Measurements from ENCODE around the gene ITCH.

The ITCH gene

DNA sequence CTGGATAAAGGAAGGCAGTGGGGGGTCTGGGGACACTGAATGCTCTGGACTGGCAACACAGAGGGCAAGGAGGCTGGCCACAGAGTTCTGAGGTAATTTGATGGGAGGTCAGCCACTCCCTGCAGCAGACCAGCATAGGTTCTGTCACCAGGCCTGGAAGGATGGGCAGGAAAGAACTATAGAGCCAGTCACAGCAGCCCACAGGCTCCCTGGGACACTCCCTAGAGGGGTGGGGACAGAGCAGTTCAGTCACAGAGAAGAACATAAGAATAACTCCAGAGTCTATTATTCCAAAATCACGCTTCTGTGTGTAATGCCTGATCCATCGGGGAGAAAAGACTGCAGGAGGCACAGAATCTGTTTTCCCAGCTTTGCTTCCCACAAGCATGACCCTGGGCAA lies 172.8 kb downstream of the ITCH start:
- no peak for DNase-seq

DNA sequence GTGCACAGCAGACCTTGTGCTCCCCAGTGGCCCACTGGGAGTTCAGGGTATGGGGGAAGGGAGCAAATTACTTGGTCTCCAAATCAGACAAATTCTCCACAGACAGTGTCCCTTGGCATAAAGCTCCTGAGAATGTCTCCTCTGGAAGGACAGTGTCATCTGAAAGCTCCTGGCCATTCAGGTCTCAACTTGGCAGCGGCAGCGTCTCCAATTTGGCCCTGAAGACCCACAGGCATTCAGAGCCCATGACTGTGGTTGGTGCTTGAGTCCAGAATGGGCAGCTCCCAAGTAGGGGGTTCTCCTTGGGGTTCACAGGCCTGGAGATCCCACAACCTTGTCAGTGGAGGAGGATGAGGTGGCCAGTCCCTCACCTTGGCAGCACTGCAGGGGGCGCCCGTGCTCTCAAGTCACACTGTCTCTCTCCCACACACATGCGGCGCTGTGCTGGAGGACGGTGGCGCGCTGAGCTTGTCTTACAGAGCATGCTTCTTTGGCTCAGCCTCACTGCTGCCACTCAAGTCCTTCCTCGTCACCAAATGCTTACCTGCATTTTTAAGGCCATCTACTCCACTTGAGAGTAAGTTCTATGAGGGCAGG lies 173.8 kb downstream of the ITCH start:
- DNase-seq = peak; percentile 29

DNA sequence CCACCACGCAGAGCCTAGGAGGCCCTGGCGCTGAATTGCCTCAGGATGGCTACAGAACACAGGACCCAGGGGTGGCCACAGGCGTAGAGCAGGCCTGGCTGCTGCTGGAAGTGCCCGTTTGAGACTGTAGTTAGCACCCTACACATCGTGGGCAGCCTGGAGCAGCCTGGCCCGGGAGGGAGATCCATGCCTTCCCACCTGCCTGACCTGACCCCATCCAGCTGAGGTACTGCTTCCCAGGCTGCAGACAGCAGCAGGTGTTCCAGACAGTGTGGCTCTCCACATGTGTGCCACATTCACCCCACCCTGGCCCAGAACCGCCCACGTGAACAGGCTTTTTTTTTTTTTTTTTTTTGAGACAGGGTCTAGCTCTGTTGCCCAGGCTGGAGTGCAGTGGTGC lies 174.6 kb downstream of the ITCH start:
- DNase-seq = no peak

DNA sequence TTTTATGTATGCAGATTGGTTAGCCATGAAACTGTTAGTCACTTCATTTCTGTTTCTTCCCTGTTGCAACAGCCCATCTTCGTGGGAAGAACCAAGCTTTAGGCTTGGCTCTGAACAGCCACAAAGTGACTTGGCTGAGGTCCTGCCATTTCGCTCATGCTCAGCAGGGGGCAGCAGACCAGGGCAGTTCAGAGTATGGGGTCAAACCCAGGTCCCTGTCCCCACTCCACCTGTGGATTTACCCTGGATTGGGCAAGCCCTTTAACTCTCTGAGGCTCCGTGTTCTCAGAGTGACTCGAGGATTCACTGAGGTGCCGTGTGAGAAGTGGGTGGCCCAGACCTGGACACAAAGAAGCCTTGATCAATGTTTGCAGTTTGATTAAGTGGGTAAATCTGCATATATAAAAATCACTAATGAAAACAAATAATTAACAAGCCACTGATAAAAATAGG lies 175.6 kb downstream of the ITCH start:
- peak; percentile 28 for DNase-seq

DNA sequence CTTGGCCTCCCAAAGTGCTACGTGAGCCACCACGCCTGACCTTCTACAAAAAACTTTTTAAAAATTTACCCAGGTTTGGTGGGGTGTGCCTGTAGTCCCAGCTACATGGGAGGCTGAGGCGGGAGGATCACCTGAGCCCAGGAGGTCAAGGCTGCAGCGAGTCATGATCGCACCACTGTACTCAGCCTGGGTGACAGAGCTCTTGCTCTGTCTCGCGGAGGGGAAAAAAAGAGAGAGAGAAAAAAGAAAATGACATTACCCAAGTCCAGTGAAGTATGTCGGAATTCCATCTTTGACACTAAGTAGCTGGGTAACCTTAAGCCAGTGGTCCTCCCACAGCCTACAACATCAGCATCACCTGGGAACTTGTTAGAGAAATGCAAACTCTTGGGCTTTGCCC lies 176.7 kb downstream of the ITCH start:
- DNase-seq = no peak

DNA sequence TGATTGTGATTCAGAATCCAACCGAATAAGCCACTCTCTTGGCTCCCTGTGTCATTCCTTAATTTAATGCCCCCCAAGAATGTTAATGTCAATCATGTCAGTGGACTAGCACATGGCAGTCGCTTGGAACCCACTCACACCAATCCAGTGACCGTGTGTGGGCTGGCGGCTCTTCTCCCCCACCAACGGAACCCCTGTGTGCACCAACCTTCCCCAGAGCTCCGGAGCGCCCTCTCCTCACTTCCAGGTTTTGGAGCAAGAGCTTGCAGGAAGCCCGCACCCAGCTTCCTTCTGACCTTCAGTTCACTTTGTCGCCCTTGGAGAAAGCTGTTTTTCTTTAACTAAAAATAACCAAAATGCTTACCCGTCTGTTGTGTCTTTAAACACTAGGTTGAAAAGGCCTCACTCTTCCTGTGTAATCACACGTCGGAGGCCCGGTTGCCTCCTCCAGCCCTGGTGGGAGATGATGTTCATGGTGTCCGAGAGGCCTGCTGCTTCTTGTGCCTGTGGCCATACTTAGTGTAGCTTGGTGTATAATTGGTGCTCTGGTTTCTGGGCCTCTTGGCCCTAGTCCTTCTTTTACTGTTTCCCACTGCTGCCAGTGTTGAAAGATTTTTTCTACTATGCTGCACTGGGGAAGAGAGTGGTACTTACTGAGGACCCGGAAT lies 177.7 kb downstream of the ITCH start:
- DNase-seq = no peak

DNA sequence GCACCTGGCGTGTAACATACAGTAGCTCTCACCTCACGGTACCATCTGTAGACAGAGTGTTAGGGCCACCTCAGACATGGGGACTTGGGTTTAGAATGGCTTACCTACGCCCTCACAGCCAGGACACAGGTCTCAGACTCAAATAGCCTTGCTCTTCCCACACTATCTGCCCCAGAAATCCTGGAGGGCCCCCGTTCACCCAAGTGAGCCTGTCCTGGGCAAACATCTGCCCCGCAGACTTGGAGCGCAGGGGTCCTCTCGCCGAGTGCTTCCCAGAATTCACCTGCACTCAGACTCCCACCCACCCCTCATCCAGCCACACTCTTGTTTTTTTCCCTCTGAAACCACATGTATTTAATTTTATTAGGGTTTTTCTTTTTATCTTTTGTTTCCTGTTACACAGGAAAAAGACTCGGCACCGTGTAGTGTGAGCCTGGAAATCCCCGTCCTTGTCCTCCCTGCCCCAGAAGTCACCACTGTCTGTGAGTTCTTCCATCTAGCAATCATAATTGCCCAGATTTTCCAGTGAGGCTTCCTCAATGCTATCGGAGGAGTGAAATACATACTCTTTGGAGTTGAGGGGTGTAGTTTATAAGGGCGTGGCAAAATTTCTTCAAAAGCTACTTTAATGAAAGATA lies 178.3 kb downstream of the ITCH start:
- no peak for DNase-seq

DNA sequence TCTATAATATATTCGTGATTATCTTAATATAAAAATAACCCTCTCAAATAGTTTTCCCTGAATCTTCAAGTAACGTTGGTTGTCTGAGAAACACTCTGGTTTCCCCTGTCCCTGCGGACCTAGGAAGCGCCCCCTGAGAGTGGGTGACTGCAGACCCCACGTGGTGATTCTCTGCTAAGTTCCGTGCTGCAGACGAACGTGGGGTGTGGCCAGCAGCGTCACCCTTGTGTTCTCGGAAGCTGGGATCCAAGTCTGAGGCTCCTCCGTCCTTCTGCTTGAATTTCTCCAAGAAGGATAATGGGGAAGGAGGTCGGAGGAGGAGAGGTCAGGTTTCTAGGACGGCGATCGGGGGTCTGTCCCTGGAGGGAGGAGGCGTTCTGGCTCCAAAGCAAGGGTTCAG lies 178.8 kb downstream of the ITCH start:
- DNase-seq = no peak

DNA sequence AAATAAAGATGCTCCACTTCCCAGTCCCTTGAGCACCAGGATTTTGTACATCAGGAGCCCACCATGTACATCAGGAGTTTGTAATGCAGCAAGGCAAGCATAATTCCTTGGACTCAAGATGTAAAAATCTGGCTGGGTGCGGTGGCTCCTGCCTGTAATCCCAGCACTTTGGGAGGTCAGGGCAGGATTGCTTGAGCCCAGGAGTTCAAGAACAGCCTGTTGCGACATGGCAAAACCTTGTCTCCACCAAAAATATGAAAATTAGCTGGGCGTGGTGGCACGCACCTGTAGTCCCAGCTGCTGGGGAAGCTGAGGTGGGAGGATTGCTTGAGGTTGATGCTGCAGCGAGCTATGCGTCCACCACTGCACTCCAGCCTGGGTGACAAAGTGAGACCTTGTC lies 179.4 kb downstream of the ITCH start:
- no peak for DNase-seq

DNA sequence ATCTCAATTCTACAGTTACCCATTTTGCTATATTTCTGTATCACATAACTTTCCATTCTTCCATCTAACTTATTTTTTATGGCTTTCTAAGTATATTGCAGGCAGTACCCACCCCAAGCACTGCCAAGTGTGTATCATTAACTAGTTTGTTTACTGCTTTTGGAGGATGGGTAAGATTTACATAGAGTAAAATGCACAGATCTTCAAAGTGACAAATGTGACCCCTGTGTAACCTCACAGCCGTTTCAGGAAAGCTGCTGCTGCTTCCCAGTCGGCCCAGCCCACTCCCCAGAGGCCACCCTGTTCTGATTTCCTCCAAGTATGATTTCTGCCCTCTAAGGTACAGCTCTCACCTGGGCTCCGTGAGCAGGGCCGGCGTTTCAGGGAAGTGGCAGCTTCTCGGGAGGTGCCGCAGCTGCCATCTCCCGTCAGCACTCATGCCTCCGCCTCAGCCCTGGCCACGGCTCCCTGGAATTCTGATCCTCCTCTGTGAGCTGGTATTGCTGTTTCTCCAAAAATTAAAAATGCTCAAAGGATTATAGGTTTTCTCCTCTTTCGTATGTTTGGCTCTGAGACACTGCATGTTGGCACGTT lies 180.5 kb downstream of the ITCH start:
- no peak for DNase-seq

DNA sequence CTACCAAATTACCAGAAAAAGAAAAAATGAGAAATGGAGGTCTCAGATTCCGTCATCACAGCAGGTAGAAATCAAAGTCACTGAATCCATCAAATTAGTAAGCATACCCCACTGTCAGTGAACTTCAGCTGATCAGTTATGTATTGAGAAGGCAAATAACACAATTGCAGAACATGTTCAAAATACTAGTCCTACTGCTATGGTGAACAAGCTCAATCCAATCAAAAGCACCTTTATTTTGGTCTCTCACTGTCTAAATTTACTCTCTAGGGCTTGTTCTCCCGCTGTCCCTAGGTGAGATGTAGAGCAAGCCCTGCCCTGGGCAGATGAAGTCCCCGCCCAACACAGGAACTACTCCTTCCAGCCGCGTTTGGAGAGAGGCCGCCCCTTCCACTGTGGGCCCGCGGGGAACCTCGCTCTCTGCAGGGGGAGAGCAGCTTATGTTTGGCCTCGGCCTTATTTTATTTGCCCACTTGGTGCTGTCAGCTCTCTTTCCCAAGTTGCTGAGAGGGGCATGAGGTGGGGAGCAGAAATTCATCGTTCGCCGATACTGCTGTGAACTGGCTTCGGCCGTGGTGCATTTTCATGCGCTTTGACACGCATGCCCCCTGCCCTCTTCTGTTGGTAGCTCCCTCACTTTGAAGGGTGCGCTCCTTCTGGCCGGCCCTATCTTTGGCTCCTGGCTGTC lies 181.2 kb downstream of the ITCH start:
- no peak for DNase-seq

DNA sequence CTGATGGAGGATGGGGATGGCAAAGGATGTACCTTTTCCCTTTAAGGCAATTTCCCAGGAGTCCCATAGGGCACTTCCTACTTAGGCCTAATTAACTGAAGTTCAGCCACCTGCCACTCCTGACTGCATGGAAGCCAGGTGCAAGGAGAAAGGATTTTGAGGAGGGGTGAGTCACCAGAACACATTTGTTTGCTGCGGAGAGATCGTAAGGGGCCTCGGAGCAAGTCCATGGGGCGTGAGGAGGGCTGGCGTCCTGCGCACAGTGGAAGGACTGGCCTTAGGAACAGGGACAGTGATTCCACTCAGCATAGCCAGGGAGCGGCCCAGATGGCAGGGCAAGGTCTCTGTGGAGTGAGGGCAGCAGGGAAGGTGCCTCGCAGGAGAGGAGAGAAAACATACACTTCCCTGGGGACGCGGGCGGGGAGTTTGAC lies 183.7 kb downstream of the ITCH start:
- DNase-seq = no peak

DNA sequence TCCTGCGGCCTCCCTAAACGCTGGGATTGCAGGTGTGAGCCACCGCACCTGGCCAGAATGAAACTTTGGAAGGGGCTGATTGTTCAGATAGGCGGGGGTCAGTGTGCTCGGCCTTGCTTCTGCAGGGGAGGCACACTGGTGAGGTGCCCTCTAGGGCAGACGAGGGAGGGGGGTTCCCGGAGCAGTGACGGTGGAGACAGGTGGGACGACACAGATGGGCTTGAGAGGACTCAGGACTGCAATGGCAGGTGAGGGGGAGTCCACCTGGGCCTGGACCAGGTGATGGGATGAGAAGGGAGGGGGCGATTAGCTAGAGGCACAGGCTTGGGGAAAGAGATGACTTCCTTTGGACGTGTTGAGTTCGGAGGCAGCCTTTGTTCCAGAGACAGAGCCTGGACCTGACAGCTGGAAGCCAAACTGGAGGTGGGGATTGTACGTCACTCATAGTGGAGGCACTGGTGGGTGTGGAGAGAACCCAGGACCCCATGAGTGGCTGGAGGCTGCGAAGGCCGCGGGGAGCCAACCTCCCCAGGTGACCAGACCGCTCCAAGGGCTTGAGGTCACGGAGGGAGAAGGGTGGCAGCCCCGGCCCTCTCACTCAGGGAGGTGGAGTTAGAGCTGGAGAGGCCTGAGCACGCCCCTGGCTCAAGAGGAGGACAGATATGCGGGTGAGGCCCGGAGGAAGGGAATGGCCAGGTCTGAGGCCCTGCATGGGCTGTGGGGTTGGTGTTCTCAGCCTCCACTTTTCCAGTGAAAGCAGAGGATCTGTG lies 185.0 kb downstream of the ITCH start:
- DNase-seq = no peak

DNA sequence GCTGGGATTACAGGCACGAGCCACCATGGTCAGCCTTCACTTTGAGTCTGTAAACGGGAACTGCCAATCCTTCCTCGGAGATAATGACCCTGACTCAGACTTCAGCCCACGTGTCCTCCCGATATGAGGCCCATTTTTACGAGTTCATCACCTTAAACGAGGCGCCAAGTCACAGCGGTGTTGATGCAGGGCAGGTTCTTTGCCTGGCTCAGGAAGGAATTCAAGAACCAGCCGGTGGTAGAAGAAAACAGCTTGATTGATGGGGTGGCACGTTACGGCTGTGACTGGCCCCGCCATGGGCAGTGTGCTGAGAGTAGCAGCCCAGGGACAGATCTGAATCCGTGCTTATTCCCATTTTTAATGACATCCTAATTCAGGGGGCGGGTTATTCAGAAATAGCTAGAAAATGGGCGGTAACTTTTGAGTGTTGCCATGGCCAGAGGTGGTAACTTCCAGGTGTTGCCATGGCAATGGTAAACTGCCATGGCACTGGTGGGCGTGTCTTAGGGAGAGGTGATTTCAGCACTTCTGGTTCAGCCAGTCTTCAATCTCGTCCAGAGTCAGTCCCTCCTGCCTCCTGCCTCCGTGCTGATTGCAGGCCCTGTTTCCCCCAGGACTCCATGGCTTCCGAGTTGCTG lies 186.3 kb downstream of the ITCH start:
- no peak for DNase-seq

DNA sequence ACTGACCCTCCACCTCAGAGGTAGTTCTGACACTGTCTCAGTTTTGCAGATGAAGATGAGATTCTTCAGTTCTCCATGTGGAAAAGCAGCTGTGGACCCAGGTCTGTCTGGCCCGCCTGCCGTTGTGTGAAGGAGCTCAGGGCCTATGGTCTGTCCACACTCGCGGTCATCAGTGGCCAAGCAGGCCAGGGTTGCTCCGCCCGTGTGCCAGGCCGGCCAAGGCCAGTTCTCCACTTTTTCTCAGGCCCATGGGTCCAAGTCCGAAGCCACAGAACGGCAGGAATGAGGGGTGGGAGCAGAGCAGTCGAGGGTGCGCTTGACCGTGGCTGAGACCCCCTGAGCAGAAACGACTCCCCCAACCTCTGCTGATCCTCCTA lies 186.8 kb downstream of the ITCH start:
- DNase-seq = no peak

DNA sequence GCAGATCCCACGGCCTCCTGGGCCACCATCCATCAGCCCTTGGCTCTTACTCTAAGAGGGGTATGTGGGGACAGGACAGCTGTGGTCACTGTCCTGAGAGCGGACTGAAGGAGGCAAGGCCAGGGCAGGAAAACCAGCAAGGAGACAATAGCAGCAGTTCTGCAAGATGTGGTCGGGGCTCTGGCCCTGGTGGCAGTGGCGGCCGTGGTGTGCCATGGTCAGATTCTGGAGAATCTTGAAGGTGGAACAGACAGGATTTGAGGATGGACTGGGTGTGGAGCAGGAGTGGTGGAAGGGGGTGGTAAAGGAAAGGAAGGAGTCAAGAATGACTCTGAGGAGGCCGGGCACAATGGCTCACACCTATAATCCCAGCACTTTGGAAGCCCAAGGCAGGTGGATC lies 189.5 kb downstream of the ITCH start:
- no peak for DNase-seq

DNA sequence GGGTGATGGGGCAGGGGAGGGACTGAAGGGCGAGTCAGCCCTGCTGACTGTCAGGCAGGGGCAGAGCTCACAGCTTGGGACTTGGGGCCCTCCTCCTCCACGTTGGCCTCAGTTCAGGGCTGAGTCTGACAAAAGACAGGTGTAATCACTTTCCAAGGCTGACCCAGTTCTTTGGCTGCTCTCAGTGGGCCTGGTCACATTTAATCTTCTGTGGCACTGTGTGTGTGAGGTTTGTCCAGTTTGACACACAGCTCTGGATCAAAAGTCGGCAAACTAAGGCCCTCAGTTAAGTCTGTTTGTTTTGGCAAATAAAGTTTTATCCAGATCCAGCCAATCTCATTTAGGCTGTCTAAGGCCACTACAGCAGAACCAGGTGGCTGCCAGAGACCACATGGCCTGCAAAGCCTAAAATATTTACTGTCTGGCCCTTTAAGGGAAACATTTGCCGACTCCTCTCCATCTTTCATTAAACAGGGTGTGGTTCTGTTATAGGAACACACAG lies 190.3 kb downstream of the ITCH start:
- no peak for DNase-seq

DNA sequence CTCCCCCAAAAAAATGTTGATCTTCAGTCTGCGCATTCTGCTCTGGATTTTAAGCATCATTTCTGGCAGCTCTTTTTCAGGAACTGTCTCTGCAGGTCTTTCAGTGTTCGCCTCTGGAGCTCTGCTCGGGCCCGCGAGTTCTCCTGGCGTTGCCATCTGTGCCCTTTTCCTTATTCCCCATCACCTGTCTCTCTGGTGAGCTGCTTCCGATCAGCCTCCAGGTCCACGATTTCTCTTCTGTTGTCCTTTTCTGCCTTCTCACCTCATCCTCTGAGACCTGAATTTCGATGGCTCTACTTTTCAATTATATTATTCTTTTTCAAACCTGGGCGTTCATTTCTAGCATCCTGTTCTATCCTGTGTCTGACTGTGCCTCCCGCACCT lies 194.9 kb downstream of the ITCH start:
- no peak for DNase-seq

DNA sequence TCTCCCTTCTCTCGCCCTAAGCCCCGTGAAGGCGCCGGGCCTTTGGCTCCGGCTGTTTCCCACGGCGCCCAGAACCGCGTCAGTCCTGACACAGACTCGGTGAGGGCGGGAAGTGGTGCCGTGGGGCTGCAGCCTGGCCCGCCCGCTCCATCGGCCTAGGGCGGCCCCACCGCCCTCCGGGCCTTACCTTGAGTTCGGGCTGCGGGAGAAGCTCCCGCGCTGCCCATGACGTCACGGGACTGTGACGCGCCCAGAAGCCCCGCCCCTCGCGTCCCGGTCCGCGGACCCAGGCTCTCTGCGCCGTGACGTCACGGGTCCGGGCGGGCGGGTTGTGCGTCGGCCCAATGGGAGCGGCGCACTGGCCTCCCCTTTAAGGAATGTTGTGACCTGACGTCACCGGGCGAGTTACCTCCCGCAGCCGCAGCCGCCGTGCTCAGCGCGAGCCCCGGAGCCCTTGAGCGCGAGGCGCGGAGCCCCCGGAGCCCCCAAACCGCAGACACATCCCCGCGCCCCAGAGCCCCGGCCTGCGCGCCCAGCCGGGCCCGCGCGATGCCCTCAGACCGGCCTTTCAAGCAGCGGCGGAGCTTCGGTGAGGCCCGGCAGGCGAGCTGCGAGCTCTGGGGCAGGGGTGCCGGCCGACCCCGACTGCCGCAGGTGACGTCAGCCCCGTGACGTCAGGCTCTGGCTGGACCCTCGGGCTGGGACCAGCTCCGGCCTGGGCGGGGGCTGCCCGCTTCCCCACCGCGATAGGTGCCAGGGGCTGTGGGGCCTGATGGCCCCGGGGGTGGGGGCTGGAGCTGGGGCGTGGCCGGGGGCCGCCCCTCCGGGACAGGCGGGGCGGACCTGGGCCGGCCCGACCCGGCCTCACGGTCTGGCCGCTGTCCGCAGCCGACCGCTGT lies 195.5 kb downstream of the ITCH start, which contains the start of gene MAP1LC3A:
Gene MAP1LC3A (plus strand): TSS at position 399 of the 899 bp plus-strand sequence. CDS start 151 bp downstream, at position 550.
- DNase-seq = peak; percentile 96

DNA sequence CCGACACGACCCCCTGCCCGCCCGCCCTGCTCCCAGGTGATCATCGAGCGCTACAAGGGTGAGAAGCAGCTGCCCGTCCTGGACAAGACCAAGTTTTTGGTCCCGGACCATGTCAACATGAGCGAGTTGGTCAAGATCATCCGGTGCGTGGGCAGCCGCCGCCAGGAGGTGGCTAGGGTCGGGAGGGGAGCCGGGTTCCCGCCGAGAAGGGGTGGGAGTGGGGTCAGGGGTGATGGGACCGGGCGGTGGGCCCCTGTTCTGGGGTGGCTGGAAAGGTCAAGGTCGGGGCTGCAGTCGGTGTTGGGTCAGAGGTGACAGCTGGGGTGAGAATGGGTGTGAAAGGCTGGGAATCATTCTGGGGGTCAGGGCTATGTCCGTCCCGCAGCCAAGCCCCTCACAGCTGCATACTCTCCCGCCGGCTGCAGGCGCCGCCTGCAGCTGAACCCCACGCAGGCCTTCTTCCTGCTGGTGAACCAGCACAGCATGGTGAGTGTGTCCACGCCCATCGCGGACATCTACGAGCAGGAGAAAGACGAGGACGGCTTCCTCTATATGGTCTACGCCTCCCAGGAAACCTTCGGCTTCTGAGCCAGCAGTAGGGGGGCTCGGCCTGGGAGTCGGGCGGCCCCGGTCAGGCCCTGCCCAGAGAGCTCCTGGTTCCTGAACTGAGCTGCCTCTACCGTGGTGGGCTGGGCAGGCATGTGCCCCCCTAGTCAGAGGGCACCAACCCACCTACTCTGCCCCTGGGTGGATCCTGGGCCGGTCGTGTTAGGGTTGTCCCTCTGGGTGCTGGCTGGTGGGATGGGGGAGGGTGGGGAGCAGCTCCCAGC lies 196.5 kb downstream of the ITCH start:
- DNase-seq = no peak

All from CD4-positive, alpha-beta T cell treated with Interferon gamma for 1 hour (primary cell).